ENCODE results near the gene SAMD1.
A peak's percentile ranks its signal among the peaks of the same experiment; 100 is the strongest.

The SAMD1 gene

GRCh38 chr19:14088634-14089411 is 1.7 kb downstream of the SAMD1 start:
- DNase-seq: no peak

- DNase-seq: no peak
Measured at GRCh38 chr19:14086098-14086497, 4.5 kb downstream of the SAMD1 start.

- no peak for DNase-seq
Measured at GRCh38 chr19:14085309-14085995, 5.1 kb downstream of the SAMD1 start, which contains the start of gene C19orf67. C19orf67 (minus strand) TSS chr19:14085783; CDS start chr19:14085627, 156 bp downstream.

- DNase-seq: no peak
Measured at GRCh38 chr19:14082675-14082960, 7.9 kb downstream of the SAMD1 start.

GRCh38 chr19:14081797-14082674 is 8.5 kb downstream of the SAMD1 start:
- DNase-seq: no peak

GRCh38 chr19:14080887-14081796 is 9.4 kb downstream of the SAMD1 start:
- DNase-seq: peak; percentile 98

GRCh38 chr19:14078411-14078810 is 12.1 kb downstream of the SAMD1 start:
- no peak for DNase-seq

GRCh38 chr19:14073925-14074838 is 16.4 kb downstream of the SAMD1 start:
- DNase-seq: no peak

- DNase-seq: peak; percentile 67
Measured at GRCh38 chr19:14073261-14073924, 17.2 kb downstream of the SAMD1 start.

- DNase-seq: no peak
Measured at GRCh38 chr19:14072535-14073260, 17.9 kb downstream of the SAMD1 start, which contains the start of gene MISP3. MISP3 (plus strand) TSS chr19:14072786; CDS start chr19:14073310, 524 bp downstream.

- DNase-seq: no peak
Measured at GRCh38 chr19:14070268-14071050, 20.1 kb downstream of the SAMD1 start.

GRCh38 chr19:14066134-14066533 is 24.4 kb downstream of the SAMD1 start:
- DNase-seq: no peak

- no peak for DNase-seq
Measured at GRCh38 chr19:14063105-14063504, 27.4 kb downstream of the SAMD1 start.

- no peak for DNase-seq
Measured at GRCh38 chr19:14062558-14062855, 28.0 kb downstream of the SAMD1 start.

- DNase-seq: no peak
Measured at GRCh38 chr19:14061751-14062557, 28.6 kb downstream of the SAMD1 start, which contains the start of gene PALM3. PALM3 (minus strand) TSS chr19:14062076; CDS start chr19:14061980, 96 bp downstream.

GRCh38 chr19:14061081-14061749 is 29.3 kb downstream of the SAMD1 start:
- DNase-seq: no peak

GRCh38 chr19:14059652-14060155 is 30.8 kb downstream of the SAMD1 start:
- DNase-seq: no peak
